MCF 10A (cell line): ENCODE measurements around the gene CSTPP1. TPM values are rescaled to one million over a fixed set of nuclear protein-coding genes. Genes with fewer than 3 reads are reported as not detected.

Experiments
- BruUV-seq: library from RNA; stranded (reverse); fragments of 400-500 nt; replicated peaks from 2 replicates; lab custom pipeline; 2021; lab: Mats Ljungman, UMichigan
- CTCF ChIA-PET: fragments of 300-600 bp; sonication (Branson Sonifier 250); formaldehyde crosslinking; extraction: SDS; loops from one replicate; lab custom pipeline; 2021; ENCODE audit warnings: antibody characterized with exemption, inconsistent platforms; lab: Yijun Ruan, JAX
- POLR2A ChIA-PET: fragments of 300-600, 350-650 bp; sonication (Branson Sonifier 250); formaldehyde crosslinking; extraction: SDS; loops from one replicate; lab custom pipeline; 2020; ENCODE audit warnings: antibody characterized with exemption, inconsistent platforms; lab: Yijun Ruan, JAX
- DNase-seq: peaks from one replicate; pipeline ENCODE4 v3.0.0-alpha.2; 2018; ENCODE audit not compliant: unreplicated experiment
- H3K27ac Mint-ChIP-seq: one replicate; pipeline ENCODE4 v1.8.0; 2022; ENCODE audit warnings: mild to moderate bottlenecking, low read depth, mixed read lengths; ENCODE audit not compliant: unreplicated experiment
- H3K27me3 Mint-ChIP-seq: one replicate; pipeline ENCODE4 v1.8.0; 2022; ENCODE audit warnings: mixed read lengths; ENCODE audit not compliant: insufficient read depth, unreplicated experiment
- H3K36me3 Mint-ChIP-seq: one replicate; pipeline ENCODE4 v1.8.0; 2022; ENCODE audit warnings: mild to moderate bottlenecking, moderate library complexity, mixed read lengths; ENCODE audit not compliant: insufficient read depth, unreplicated experiment
- H3K4me1 Mint-ChIP-seq: one replicate; pipeline ENCODE4 v1.8.0; 2022; ENCODE audit warnings: mixed read lengths; ENCODE audit not compliant: insufficient read depth, unreplicated experiment
- H3K4me3 Mint-ChIP-seq: one replicate; pipeline ENCODE4 v1.8.0; 2022; ENCODE audit warnings: mild to moderate bottlenecking, moderate library complexity, mixed read lengths; ENCODE audit not compliant: unreplicated experiment
- H3K9me3 Mint-ChIP-seq: one replicate; pipeline ENCODE4 v1.8.0; 2022; ENCODE audit warnings: mixed read lengths; ENCODE audit not compliant: unreplicated experiment
- intact Hi-C: fragments of 100-400 bp; cut with micrococcal nuclease; formaldehyde crosslinking; loops from 2 replicates; pipeline ENCODE4 v1.14.1; 2022
- total RNA-seq: library from RNA; stranded (reverse); gene quantifications from 2 replicates; pipeline ENCODE4 v1.2.3, GENCODE V29; 2022
- TF ChIP-seq, protein P1 (sequence below): fragments of 200-600 bp; IDR thresholded peaks from one replicate; pipeline ENCODE4 v1.8.0; 2022; ENCODE audit warnings: antibody characterized with exemption, mild to moderate bottlenecking; ENCODE audit not compliant: unreplicated experiment

The CSTPP1 gene
- total RNA-seq, 1 experiment from 2014 or later: 19.2 TPM

DNA sequence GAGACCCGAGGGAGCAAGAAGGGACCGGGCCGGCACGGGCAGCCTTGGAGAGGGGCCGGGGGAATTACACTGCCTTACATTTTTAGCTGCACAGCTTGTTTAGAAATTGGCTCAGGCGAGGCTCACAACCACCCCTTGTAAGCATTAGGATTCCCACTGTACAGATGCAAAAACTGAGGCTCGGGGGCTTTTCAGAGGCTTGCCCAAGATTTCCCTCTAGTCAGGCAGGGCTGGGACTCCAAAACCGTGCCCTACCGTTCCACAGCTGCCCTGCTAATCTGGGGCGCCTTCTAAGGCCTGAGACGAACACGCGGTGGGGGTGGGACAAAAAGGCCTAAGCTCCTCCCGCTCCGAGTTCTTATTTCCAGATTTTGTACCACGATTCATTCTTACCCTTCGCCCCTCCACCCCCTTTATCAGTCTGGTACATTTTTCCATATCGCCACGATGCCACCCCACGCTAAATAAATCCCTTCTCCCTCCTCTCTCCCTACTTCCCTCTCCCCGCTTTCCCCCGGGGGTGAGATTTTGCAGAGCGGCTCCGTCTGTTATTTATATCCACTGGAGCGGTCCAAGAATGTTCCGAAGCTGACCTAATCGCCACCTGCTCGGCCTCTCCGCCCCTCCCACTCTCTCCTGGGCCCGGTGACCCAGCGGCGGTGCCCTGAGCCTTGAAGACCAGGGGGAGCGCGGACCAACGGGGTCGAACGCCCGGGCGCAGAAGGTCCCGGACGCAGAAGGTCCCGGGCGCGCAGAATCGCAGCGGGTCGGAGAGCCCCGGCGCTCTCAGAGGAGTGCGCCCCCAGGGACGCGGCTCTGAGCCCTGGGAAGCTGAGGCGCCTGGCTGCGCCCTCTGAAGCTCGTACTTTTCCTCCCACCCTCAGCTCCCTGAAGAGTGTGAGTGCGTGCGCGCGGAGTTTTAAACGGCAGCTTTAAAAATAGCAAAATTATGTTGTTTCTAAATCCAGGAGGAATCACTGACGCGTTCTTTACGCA is 250.4 kb downstream of the CSTPP1 start:
- Mint-ChIP-seq H3K36me3 (peaks cover 6% of the 10 kb centered on the region), H3K27ac (no peak overlapping the region), H3K9me3 (no peaks in the 10 kb centered on the region), H3K4me1 (peaks cover 12% of the 10 kb centered on the region), H3K27me3 (no peaks in the 10 kb centered on the region), H3K4me3 (peak overlapping the region; percentile 82)
- BruUV-seq: no TSS peak
- DNase-seq: no peak
- ChIA-PET CTCF (interaction anchor here (1.2 to 4.2 kb wide), 4 partner anchors 9 to 168 kb away, joined by 3 to 24 read pairs (median 13); partner anchors contain the start of genes ARFGAP2 and DDB2), POLR2A (interaction anchor here (0.6 to 6.4 kb wide), 9 partner anchors 9 to 222 kb away, joined by 3 to 199 read pairs (median 4); partner anchors contain the start of genes DDB2 and SLC39A13)
- TF ChIP-seq, protein P1, sequence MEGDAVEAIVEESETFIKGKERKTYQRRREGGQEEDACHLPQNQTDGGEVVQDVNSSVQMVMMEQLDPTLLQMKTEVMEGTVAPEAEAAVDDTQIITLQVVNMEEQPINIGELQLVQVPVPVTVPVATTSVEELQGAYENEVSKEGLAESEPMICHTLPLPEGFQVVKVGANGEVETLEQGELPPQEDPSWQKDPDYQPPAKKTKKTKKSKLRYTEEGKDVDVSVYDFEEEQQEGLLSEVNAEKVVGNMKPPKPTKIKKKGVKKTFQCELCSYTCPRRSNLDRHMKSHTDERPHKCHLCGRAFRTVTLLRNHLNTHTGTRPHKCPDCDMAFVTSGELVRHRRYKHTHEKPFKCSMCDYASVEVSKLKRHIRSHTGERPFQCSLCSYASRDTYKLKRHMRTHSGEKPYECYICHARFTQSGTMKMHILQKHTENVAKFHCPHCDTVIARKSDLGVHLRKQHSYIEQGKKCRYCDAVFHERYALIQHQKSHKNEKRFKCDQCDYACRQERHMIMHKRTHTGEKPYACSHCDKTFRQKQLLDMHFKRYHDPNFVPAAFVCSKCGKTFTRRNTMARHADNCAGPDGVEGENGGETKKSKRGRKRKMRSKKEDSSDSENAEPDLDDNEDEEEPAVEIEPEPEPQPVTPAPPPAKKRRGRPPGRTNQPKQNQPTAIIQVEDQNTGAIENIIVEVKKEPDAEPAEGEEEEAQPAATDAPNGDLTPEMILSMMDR: no peak
- intact Hi-C loops: no loop called here

DNA sequence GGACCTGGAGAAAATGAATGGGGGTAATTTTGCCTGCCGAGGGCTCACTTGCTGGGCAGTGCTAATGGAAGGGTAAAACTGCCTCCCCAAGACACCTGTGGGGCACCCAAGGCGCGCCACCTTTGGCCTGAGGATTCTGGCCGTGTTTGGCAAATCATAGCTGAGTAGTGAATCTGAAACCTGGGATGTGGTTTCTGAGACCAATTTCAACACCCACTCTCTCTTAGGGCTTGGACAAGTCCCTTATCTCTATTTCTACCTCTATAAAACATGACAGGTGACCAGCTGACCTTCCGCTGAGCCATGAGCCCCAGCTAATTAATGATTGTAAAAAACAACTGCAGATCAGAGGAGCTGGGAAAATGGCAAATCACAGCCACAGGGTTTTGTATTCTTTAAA is 251.2 kb downstream of the CSTPP1 start:
- Mint-ChIP-seq H3K4me1 (peaks cover 12% of the 10 kb centered on the region), H3K27ac (no peak overlapping the region), H3K27me3 (no peaks in the 10 kb centered on the region), H3K4me3 (no peak overlapping the region), H3K9me3 (no peaks in the 10 kb centered on the region), H3K36me3 (peaks cover 6% of the 10 kb centered on the region)
- TF ChIP-seq, protein P1: no peak
- CTCF ChIA-PET: interaction anchor here (0.6 to 4.2 kb wide), 3 partner anchors 9 to 453 kb away, joined by 3 to 24 read pairs (median 23); partner anchors contain the start of genes ARFGAP2 and DDB2
- no peak for DNase-seq
- TSS peak; percentile 27 for BruUV-seq
- intact Hi-C loops: no loop called here
- POLR2A ChIA-PET: interaction anchor here (0.6 to 6.4 kb wide), 10 partner anchors 10 to 85 kb away, joined by 3 to 199 read pairs (median 4); partner anchors contain the start of gene DDB2

DNA sequence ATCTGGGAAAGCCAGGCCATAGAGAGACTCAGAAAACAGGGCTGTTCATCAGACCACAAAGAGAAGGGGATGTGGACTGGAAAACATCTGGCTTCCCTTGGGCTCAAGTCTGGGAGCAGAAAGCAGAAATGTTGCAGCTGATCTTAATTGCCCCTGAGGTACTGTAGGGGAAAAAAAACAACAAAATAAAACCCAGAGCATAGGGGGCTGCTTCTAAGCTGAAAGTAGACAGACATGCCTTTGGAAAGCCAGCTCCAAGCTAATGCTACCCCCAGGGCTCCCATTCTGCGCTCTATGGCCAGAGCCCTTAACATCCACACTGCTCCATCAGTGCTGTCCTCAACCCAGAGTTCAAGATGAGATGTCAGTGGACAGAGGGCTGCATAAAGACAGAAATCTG is 251.7 kb downstream of the CSTPP1 start:
- H3K36me3 Mint-ChIP-seq: peaks cover 6% of the 10 kb centered on the region
- peak overlapping the region; percentile 1 for H3K27ac Mint-ChIP-seq
- no peaks in the 10 kb centered on the region for H3K27me3 Mint-ChIP-seq
- H3K4me3 Mint-ChIP-seq: no peak overlapping the region
- H3K9me3 Mint-ChIP-seq: no peaks in the 10 kb centered on the region
- DNase-seq: no peak
- intact Hi-C loops: no loop called here
- peaks cover 12% of the 10 kb centered on the region for H3K4me1 Mint-ChIP-seq
- TF ChIP-seq, protein P1: no peak
- ChIA-PET POLR2A (interaction anchor here (0.6 to 6.4 kb wide), 8 partner anchors 11 to 85 kb away, joined by 3 to 199 read pairs (median 7); partner anchors contain the start of genes ARFGAP2 and DDB2), CTCF (interaction anchor here (0.6 to 4.2 kb wide), 4 partner anchors 10 to 452 kb away, joined by 3 to 24 read pairs (median 13); partner anchors contain the start of genes ACP2, ARFGAP2 and DDB2)
- BruUV-seq: no TSS peak
